WTC11 (cell line): ENCODE results near the gene OR10G8.

Source experiments
- CTCF ChIP-seq: fragments of 200-600 bp; IDR thresholded peaks from 2 replicates; pipeline ENCODE4 v1.8.0; 2022; ENCODE audit warnings: antibody characterized with exemption
- JUN ChIP-seq: sonication (generic); formaldehyde crosslinking; IDR thresholded peaks from 2 replicates; pipeline ENCODE4 v1.8.0; 2023; ENCODE audit warnings: mild to moderate bottlenecking, missing genetic modification reagents
- NR2C2 ChIP-seq: sonication (generic); formaldehyde crosslinking; IDR thresholded peaks from 2 replicates; pipeline ENCODE4 v1.8.0; 2022; ENCODE audit warnings: mild to moderate bottlenecking, missing genetic modification reagents
- TEAD4 ChIP-seq: sonication (generic); formaldehyde crosslinking; IDR thresholded peaks from 2 replicates; pipeline ENCODE4 v1.8.0; 2022; ENCODE audit warnings: mild to moderate bottlenecking, missing genetic modification reagents
- USF1 ChIP-seq: sonication (generic); formaldehyde crosslinking; IDR thresholded peaks from 2 replicates; pipeline ENCODE4 v1.8.0; 2022; ENCODE audit warnings: mild to moderate bottlenecking, missing genetic modification reagents

DNA sequence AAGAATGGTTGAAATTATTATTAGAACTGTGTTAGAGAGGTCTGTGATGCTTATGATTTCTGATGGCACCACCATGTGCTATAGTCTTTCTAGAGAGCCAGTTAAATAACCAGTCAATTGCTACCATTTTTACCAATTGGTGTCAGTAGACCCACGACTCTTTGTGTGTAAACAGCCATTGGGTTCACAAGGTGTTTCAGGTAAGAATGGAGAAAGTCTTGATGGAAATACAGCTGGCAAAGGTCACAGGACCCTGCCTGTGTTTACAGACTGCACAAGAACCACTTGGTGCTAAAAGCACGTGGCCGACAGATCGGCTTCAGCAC, 45.0 kb downstream of the OR10G8 start:
- TF ChIP-seq TEAD4 (CRISPR knock-in tag) = no peak
- no peak for TF ChIP-seq JUN (CRISPR knock-in tag)
- TF ChIP-seq CTCF = no peak
- TF ChIP-seq USF1 (CRISPR knock-in tag) = no peak
- TF ChIP-seq NR2C2 = no peak
